Testis (tissue), 2 donors: ENCODE measurements around the gene MANSC4.

Source experiments
- CTCF ChIP-seq, 3 experiments: fragments of 450-650 bp in 2 of 3; fragments of 200-600 bp in 1 of 3; sonication (generic) in 1 of 3; IDR thresholded peaks; one replicate each; pipeline ENCODE4 v1.5.1; 2016 to 2019; ENCODE audit warnings: antibody characterized with exemption in 3 of 3, mild to moderate bottlenecking in 2 of 3, moderate library complexity in 1 of 3
- POLR2A ChIP-seq: fragments of 450-650 bp; IDR thresholded peaks from one replicate; pipeline ENCODE4 v1.6.1; 2017; ENCODE audit warnings: antibody characterized with exemption, mild to moderate bottlenecking, moderate library complexity

- no peak for TF ChIP-seq CTCF (IDR thresholded peaks at IDR 0.05)
- no peak for TF ChIP-seq POLR2A
Measured at GRCh38 chr12:27818401-27818918, 38.4 kb upstream of the MANSC4 start.
